HepG2 (cell line): ENCODE results near the gene AMBRA1. TPM values are rescaled to one million over a fixed set of nuclear protein-coding genes. Genes with fewer than 3 reads are reported as not detected.

Source experiments
- ATAC-seq: fragments of 200-7000 bp; cut with Tn5 transposase; 3 replicates; pipeline ENCODE4 v1.9.1; 2020; ENCODE audit warnings: mild to moderate bottlenecking, moderate library complexity
- BruUV-seq: library from RNA; stranded (reverse); fragments of 400-500 nt; replicated peaks from 2 replicates; lab custom pipeline; 2021; lab: Mats Ljungman, UMichigan
- CTCF ChIA-PET: fragments of 300-600 bp; formaldehyde crosslinking; extraction: SDS; loops from one replicate; lab custom pipeline; 2021; ENCODE audit warnings: low total read pairs, inconsistent platforms, low intra/inter-chr PET ratio; lab: Yijun Ruan, JAX
- POLR2A ChIA-PET: fragments of 350-600 bp; sonication (Branson Sonifier 250); formaldehyde crosslinking; loops from one replicate; lab custom pipeline; 2020; ENCODE audit warnings: antibody characterized with exemption, inconsistent platforms; lab: Yijun Ruan, JAX
- DNase-seq: peaks from one replicate; pipeline ENCODE4 v3.0.0-alpha.2; 2015; ENCODE audit warnings: low spot score
- FAIRE-seq: peaks from 3 replicates; lab custom pipeline; 2011; peaks lifted over from hg19 to GRCh38; lab: Jason Lieb, UNC
- H2AFZ ChIP-seq: one replicate; pipeline ENCODE4 v1.6.1; 2011; ENCODE audit warnings: low read length, inconsistent platforms
- H3K27ac ChIP-seq: fragments of 300-600 bp; 3 replicates; pipeline ENCODE4 v1.8.0; 2011; ENCODE audit warnings: mixed run types, mild to moderate bottlenecking, mixed read lengths, low read length, inconsistent platforms; ENCODE audit not compliant: insufficient read depth; ENCODE audit errors: extremely low read length
- H3K27me3 ChIP-seq, 2 experiments: fragments of 200-600 bp in 1 of 2; 2 replicates in 1 of 2; 3 replicates in 1 of 2; pipeline versions ENCODE4 v1.6.0 to v1.8.0; 2011; ENCODE audit warnings: low read length in 2 of 2, mild to moderate bottlenecking in 2 of 2, moderate library complexity in 2 of 2, inconsistent platforms in 1 of 2; ENCODE audit not compliant: insufficient read depth in 2 of 2, control insufficient read depth in 1 of 2
- H3K36me3 ChIP-seq, 2 experiments: fragments of 200-600 bp in 1 of 2; replicated peaks in 1 of 2; 2 replicates in 1 of 2; 3 replicates in 1 of 2; pipeline versions ENCODE4 v1.5.1 to v1.8.0; 2011; ENCODE audit warnings: low read length in 2 of 2, inconsistent platforms in 1 of 2; ENCODE audit not compliant: insufficient read depth in 2 of 2, control insufficient read depth in 1 of 2
- H3K4me1 ChIP-seq: 2 replicates; pipeline ENCODE4 v1.5.1; 2012; ENCODE audit warnings: low read length, inconsistent platforms; ENCODE audit not compliant: insufficient read depth
- H3K4me2 ChIP-seq: 2 replicates; pipeline ENCODE4 v1.6.0; 2011; ENCODE audit warnings: low read depth, low read length, inconsistent platforms
- H3K4me3 ChIP-seq, 3 experiments: fragments of 200-600 bp in 1 of 3; sonication (generic), shearing (Covaris generic) in 1 of 3; replicated peaks in 1 of 3; 2 replicates each; pipeline ENCODE4 v1.5.1; 2011 to 2016; ENCODE audit warnings: low read length in 3 of 3, inconsistent platforms in 2 of 3, low read depth in 2 of 3, mild to moderate bottlenecking in 2 of 3, control low read depth in 1 of 3, mixed read lengths in 1 of 3; ENCODE audit not compliant: insufficient read depth in 1 of 3
- H3K79me2 ChIP-seq: one replicate; pipeline ENCODE4 v1.6.1; 2011; ENCODE audit warnings: low read length, inconsistent platforms; ENCODE audit not compliant: insufficient read depth
- H3K9ac ChIP-seq: 2 replicates; pipeline ENCODE4 v1.6.0; 2011; ENCODE audit warnings: mild to moderate bottlenecking, low read depth, low read length, inconsistent platforms; ENCODE audit not compliant: insufficient read depth
- H3K9me3 ChIP-seq: 2 replicates; pipeline ENCODE4 v1.5.1; 2012; ENCODE audit warnings: mild to moderate bottlenecking, low read length
- H4K20me1 ChIP-seq: 2 replicates; pipeline ENCODE4 v1.6.0; 2011; ENCODE audit warnings: inconsistent platforms, mild to moderate bottlenecking, low read length, moderate library complexity; ENCODE audit not compliant: insufficient read depth
- FOSL2 ChIP-seq: sonication (generic); formaldehyde crosslinking; IDR thresholded peaks from 2 replicates; pipeline ENCODE4 v1.4.0; 2020; ENCODE audit warnings: missing genetic modification reagents
- FOXA3 ChIP-seq: IDR thresholded peaks from 2 replicates; pipeline ENCODE4 v1.6.1; 2016; ENCODE audit warnings: missing genetic modification reagents, missing compliant biosample characterization
- GATAD2A ChIP-seq: IDR thresholded peaks from 2 replicates; pipeline ENCODE4 v1.6.1; 2016
- PAXIP1 ChIP-seq: sonication (generic); formaldehyde crosslinking; conservative IDR thresholded peaks from 2 replicates; pipeline ENCODE4 v1.4.0; 2020; ENCODE audit warnings: mild to moderate bottlenecking, missing genetic modification reagents, moderate library complexity
- SALL1 ChIP-seq: sonication (generic); formaldehyde crosslinking; IDR thresholded peaks from 2 replicates; pipeline ENCODE4 v1.8.0; 2022; ENCODE audit warnings: mild to moderate bottlenecking, missing genetic modification reagents
- SAP130 ChIP-seq: IDR thresholded peaks from 2 replicates; pipeline ENCODE4 v1.6.1; 2016; ENCODE audit warnings: low read depth
- WGBS: methylation state at CpG from one replicate; pipeline ENCODE4 v1.1.6; 2017; ENCODE audit warnings: low lambda C conversion rate; 5-methylcytosine and 5-hydroxymethylcytosine counted together
- in situ Hi-C: cut with HindIII; loops from 2 replicates; pipeline ENCODE4 v1.10.0; 2017; ENCODE audit warnings: low pct_unique_long_range_greater_than_20kb; ENCODE audit not compliant: extremely low pct_ligation_motif_present
- intact Hi-C: fragments of 100-400 bp; cut with micrococcal nuclease; formaldehyde crosslinking; loops from one replicate; pipeline ENCODE4 v1.10.0; 2022; ENCODE audit not compliant: unreplicated experiment
- polyA plus RNA-seq, 8 experiments: library from polyadenylated mRNA; depleted of rRNA in 3 of 8; stranded (reverse) in 7 of 8; unstranded in 1 of 8; fragments of >200 nt; fragmentation: Illumina TruSeq in 4 of 8; extraction: Trizol in 4 of 8; gene quantifications; 2 replicates each; pipeline versions ENCODE4 v1.2.1 to v1.2.3, GENCODE V29; 2011 to 2016; ENCODE audit warnings: low read depth in 4 of 8, missing spikeins in 1 of 8, mixed read lengths in 1 of 8; ENCODE audit not compliant: insufficient read depth in 1 of 8
- total RNA-seq, 5 experiments: library from RNA; depleted of rRNA; stranded (reverse); fragments of >200 nt; fragmentation: Illumina TruSeq; extraction: Trizol; gene quantifications; 2 replicates each; pipeline ENCODE4 v1.2.3, GENCODE V29; 2016; ENCODE audit warnings: low read depth in 1 of 5

The AMBRA1 gene
- total and polyA plus RNA-seq, 2 of the 13 experiments (the other 11 are each of a cell fraction or from before 2014, with no cell fraction given) = 15.7 to 26.0 TPM

GRCh38 chr11:46413760-46414465, 179.9 kb downstream of the AMBRA1 start:
- Histone ChIP-seq H3K4me3 (no peak overlapping the region), H2AFZ (no peak overlapping the region), H3K4me1 (peaks cover 16% of the 10 kb centered on the region), H4K20me1 (0 out of 2 replicates have a peak, but pooled peaks cover 5% of the 10 kb centered on the region), H3K27me3 (no peaks in the 10 kb centered on the region), H3K36me3 (peaks cover 40 to 82% of the 10 kb centered on the region in 2 experiments), H3K9ac (no peak overlapping the region), H3K27ac (no peak overlapping the region), H3K9me3 (no peaks in the 10 kb centered on the region), H3K4me2 (no peak overlapping the region), H3K79me2 (no peaks in the 10 kb centered on the region)
- ATAC-seq (peak; percentile 82), FAIRE-seq (peak; percentile 40), DNase-seq (peak; percentile 76)
- 0 out of 2 replicates have a peak, but pooled peaks have one; percentile 12 for TF ChIP-seq GATAD2A
- no peak for TF ChIP-seq PAXIP1 (CRISPR knock-in tag)
- TF ChIP-seq SALL1 (CRISPR knock-in tag) = 0 out of 2 replicates have a peak, but pooled peaks have one; percentile 14
- 0 out of 2 replicates have a peak, but pooled peaks have one; percentile 13 for TF ChIP-seq SAP130 (CRISPR knock-in tag)
- TF ChIP-seq FOSL2 (CRISPR knock-in tag) = peak; percentile 91
- TF ChIP-seq FOXA3 (CRISPR knock-in tag) = peak; percentile 34; the same call in 1 of the 2 replicates
- in situ Hi-C loops (no loop called here), intact Hi-C loops (no loop called here)
- POLR2A ChIA-PET = interaction anchor here (0.8 kb wide), 1 partner anchor 21 kb away, joined by 3 read pairs; no protein-coding TSS in a partner anchor
- BruUV-seq = no TSS peak
- CTCF ChIA-PET = no interaction called here
- WGBS = 97% methylated on average over 9 of the region's 9 CpGs
